Uterus (tissue), 2 donors: ENCODE results near the gene MTMR2.

ENCODE experiments used
- CTCF ChIP-seq, 4 experiments: fragments of 200-600 bp in 2 of 4; fragments of 450-650 bp in 2 of 4; sonication (generic) in 2 of 4; IDR thresholded peaks; one replicate each; pipeline ENCODE4 v1.5.1; 2016 to 2019; ENCODE audit warnings: antibody characterized with exemption in 4 of 4, mild to moderate bottlenecking in 2 of 4, moderate library complexity in 1 of 4
- POLR2A ChIP-seq, 2 donors: fragments of 450-650 bp; IDR thresholded peaks; one replicate each; pipeline ENCODE4 v1.6.1; 2016; ENCODE audit warnings: antibody characterized with exemption in 2 of 2, mild to moderate bottlenecking in 1 of 2, moderate library complexity in 1 of 2

GRCh38 chr11:95964281-95964680, 40.4 kb upstream of the MTMR2 start:
- TF ChIP-seq CTCF (IDR thresholded peaks at IDR 0.05) (no peak), POLR2A (IDR thresholded peaks at IDR 0.05) (no peak)
